H9 (cell line): Measurements from ENCODE around the gene SELENOI. TPM values are rescaled to one million over a fixed set of nuclear protein-coding genes. Genes with fewer than 3 reads are reported as not detected.
A peak's percentile ranks its signal among the peaks of the same experiment; 100 is the strongest.

ENCODE experiments used
- DNase-seq: peaks from one replicate; pipeline ENCODE4 v3.0.0-alpha.2; 2017
- H2AFZ ChIP-seq: one replicate; pipeline ENCODE4 v1.6.1; 2013; ENCODE audit warnings: mild to moderate bottlenecking, low read length, control low read depth, moderate library complexity
- H2AK5ac ChIP-seq: 2 replicates; pipeline ENCODE4 v1.6.1; 2013; ENCODE audit warnings: low read length, control low read depth, mixed read lengths; ENCODE audit not compliant: insufficient read length
- H2BK120ac ChIP-seq: one replicate; pipeline ENCODE4 v1.6.1; 2013; ENCODE audit warnings: low read depth, mild to moderate bottlenecking, low read length, control low read depth, inconsistent platforms; ENCODE audit not compliant: poor library complexity, severe bottlenecking
- H2BK12ac ChIP-seq: 2 replicates; pipeline ENCODE4 v1.6.1; 2013; ENCODE audit warnings: low read length, control low read depth, mixed read lengths, low read depth; ENCODE audit not compliant: insufficient read length
- H2BK15ac ChIP-seq: 2 replicates; pipeline ENCODE4 v1.6.1; 2013; ENCODE audit warnings: low read depth, low read length, control low read depth
- H2BK20ac ChIP-seq: one replicate; pipeline ENCODE4 v1.6.1; 2013; ENCODE audit warnings: low read depth, mild to moderate bottlenecking, low read length, control low read depth, inconsistent platforms; ENCODE audit not compliant: poor library complexity, severe bottlenecking
- H2BK5ac ChIP-seq: 2 replicates; pipeline ENCODE4 v1.6.1; 2013; ENCODE audit warnings: low read length, control low read depth, mixed read lengths; ENCODE audit not compliant: insufficient read length
- H3K14ac ChIP-seq: 2 replicates; pipeline ENCODE4 v1.6.1; 2013; ENCODE audit warnings: low read length, control low read depth; ENCODE audit not compliant: insufficient read depth
- H3K18ac ChIP-seq: 2 replicates; pipeline ENCODE4 v1.6.1; 2013; ENCODE audit warnings: low read depth, mild to moderate bottlenecking, mixed read lengths, low read length, control low read depth; ENCODE audit not compliant: insufficient read length
- H3K23ac ChIP-seq: 2 replicates; pipeline ENCODE4 v1.6.1; 2013; ENCODE audit warnings: low read length, control low read depth, mixed read lengths, low read depth; ENCODE audit not compliant: insufficient read length
- H3K23me2 ChIP-seq: 2 replicates; pipeline ENCODE4 v1.6.1; 2013; ENCODE audit warnings: low read depth, mild to moderate bottlenecking, mixed read lengths, low read length, control low read depth; ENCODE audit not compliant: insufficient read length, poor library complexity, severe bottlenecking
- H3K27ac ChIP-seq: 2 replicates; pipeline ENCODE4 v1.5.1; 2013; ENCODE audit warnings: low read length, control low read depth, mixed read lengths, low read depth; ENCODE audit not compliant: insufficient read length
- H3K27me3 ChIP-seq: 2 replicates; pipeline ENCODE4 v1.6.1; 2013; ENCODE audit warnings: low read length, control low read depth, inconsistent platforms; ENCODE audit not compliant: insufficient read depth
- H3K4ac ChIP-seq: 2 replicates; pipeline ENCODE4 v1.6.1; 2013; ENCODE audit warnings: low read depth, mild to moderate bottlenecking, control low read depth, inconsistent platforms, low read length, moderate library complexity
- H3K4me1 ChIP-seq: 2 replicates; pipeline ENCODE4 v1.6.1; 2013; ENCODE audit warnings: low read length, control low read depth, inconsistent platforms; ENCODE audit not compliant: insufficient read depth
- H3K4me2 ChIP-seq: 2 replicates; pipeline ENCODE4 v1.6.1; 2013; ENCODE audit warnings: low read length, control low read depth, mixed read lengths; ENCODE audit not compliant: insufficient read length, insufficient read depth
- H3K56ac ChIP-seq: 2 replicates; pipeline ENCODE4 v1.6.1; 2013; ENCODE audit warnings: low read depth, mild to moderate bottlenecking, mixed read lengths, low read length, control low read depth; ENCODE audit not compliant: insufficient read length
- H3K79me1 ChIP-seq: 2 replicates; pipeline ENCODE4 v1.6.1; 2013; ENCODE audit warnings: low read depth, mild to moderate bottlenecking, moderate library complexity, low read length, control low read depth, inconsistent platforms; ENCODE audit not compliant: insufficient read depth, poor library complexity, severe bottlenecking
- H3K79me2 ChIP-seq: 2 replicates; pipeline ENCODE4 v1.6.1; 2013; ENCODE audit warnings: low read length, control low read depth, inconsistent platforms; ENCODE audit not compliant: insufficient read depth
- H3K9ac ChIP-seq: 2 replicates; pipeline ENCODE4 v1.6.1; 2013; ENCODE audit warnings: low read length, control low read depth, mixed read lengths; ENCODE audit not compliant: insufficient read length; ENCODE audit errors: extremely low read depth
- H3K9me3 ChIP-seq: one replicate; pipeline ENCODE4 v1.6.1; 2013; ENCODE audit warnings: low read depth, low read length, inconsistent platforms; ENCODE audit not compliant: control insufficient read depth
- H3T11ph ChIP-seq: one replicate; pipeline ENCODE4 v1.6.1; 2013; ENCODE audit warnings: mild to moderate bottlenecking, low read length, control low read depth, inconsistent platforms
- H4K20me1 ChIP-seq: one replicate; pipeline ENCODE4 v1.6.1; 2013; ENCODE audit not compliant: control insufficient read depth, insufficient read length, insufficient read depth
- H4K5ac ChIP-seq: 2 replicates; pipeline ENCODE4 v1.6.1; 2013; ENCODE audit warnings: low read depth, mild to moderate bottlenecking, mixed read lengths, low read length, control low read depth; ENCODE audit not compliant: insufficient read length
- H4K8ac ChIP-seq: replicated peaks from 2 replicates; pipeline ENCODE4 v1.6.1; 2013; ENCODE audit warnings: low read length, control low read depth, mixed read lengths, low read depth; ENCODE audit not compliant: insufficient read length
- H4K91ac ChIP-seq: 2 replicates; pipeline ENCODE4 v1.6.1; 2013; ENCODE audit warnings: low read depth, mild to moderate bottlenecking, moderate library complexity, mixed read lengths, low read length, control low read depth; ENCODE audit not compliant: insufficient read length
- H3K27ac Mint-ChIP-seq, 3 experiments: 2 replicates in 2 of 3; 3 replicates in 1 of 3; pipeline ENCODE4 v1.8.0; 2020 to 2021; ENCODE audit warnings: mixed read lengths in 3 of 3, mild to moderate bottlenecking in 1 of 3, moderate library complexity in 1 of 3
- H3K27me3 Mint-ChIP-seq: 2 replicates; pipeline ENCODE4 v1.8.0; 2021; ENCODE audit warnings: low read depth, mild to moderate bottlenecking, moderate library complexity, mixed read lengths
- H3K36me3 Mint-ChIP-seq, 3 experiments: 2 replicates in 2 of 3; 3 replicates in 1 of 3; pipeline ENCODE4 v1.8.0; 2020 to 2021; ENCODE audit warnings: low read depth in 3 of 3, mixed read lengths in 3 of 3; ENCODE audit not compliant: insufficient read depth in 1 of 3
- H3K4me1 Mint-ChIP-seq, 2 experiments: 2 replicates each; pipeline ENCODE4 v1.8.0; 2020; ENCODE audit warnings: mixed read lengths in 2 of 2
- H3K4me3 Mint-ChIP-seq, 2 experiments: 2 replicates in 1 of 2; 3 replicates in 1 of 2; pipeline ENCODE4 v1.8.0; 2020 to 2021; ENCODE audit warnings: mild to moderate bottlenecking in 2 of 2, mixed read lengths in 2 of 2, moderate library complexity in 1 of 2
- H3K9me3 Mint-ChIP-seq, 2 experiments: 2 replicates in 1 of 2; 3 replicates in 1 of 2; pipeline ENCODE4 v1.8.0; 2020; ENCODE audit warnings: mild to moderate bottlenecking in 2 of 2, mixed read lengths in 2 of 2, moderate library complexity in 1 of 2
- WGBS: extraction: QIAGEN DNeasy Blood & Tissue Kit; methylation state at CpG from one replicate; pipeline ENCODE4 v1.1.7; 2013; ENCODE audit warnings: missing lambda C conversion rate, low lambda C conversion rate, mixed read lengths; ENCODE audit not compliant: insufficient read length; ENCODE audit errors: extremely low coverage; 5-methylcytosine and 5-hydroxymethylcytosine counted together
- total RNA-seq: library from RNA; stranded (reverse); gene quantifications from 2 replicates; pipeline ENCODE4 v1.2.1, GENCODE V29; 2021
- TF ChIP-seq, protein P1 (sequence below): fragments of 200-600 bp; sonication (generic); conservative IDR thresholded peaks from 3 replicates; pipeline ENCODE4 v1.8.0; 2021; ENCODE audit warnings: antibody characterized with exemption, mild to moderate bottlenecking

SELENOI gene
- total RNA-seq, 1 experiment from 2014 or later: 41.9 TPM

DNA sequence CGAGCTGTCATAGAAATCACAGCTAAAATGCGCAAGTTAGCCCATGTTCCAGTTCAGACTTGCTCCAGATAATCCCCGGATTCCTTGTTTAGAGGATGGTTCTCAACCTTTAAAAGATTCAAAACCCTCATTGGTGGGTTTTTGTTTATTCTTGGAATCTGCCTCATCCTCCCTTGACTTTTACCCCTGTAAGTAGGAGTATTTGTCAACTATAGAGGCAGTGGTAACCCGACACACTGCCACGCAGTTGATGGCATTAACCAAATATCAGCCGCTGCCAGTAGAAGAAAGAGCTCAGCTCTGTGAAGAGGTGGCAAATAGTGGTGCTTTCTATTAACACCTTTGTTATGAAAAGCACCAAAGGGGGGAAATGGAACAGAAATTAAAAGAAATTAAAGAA, 40.4 kb upstream of the SELENOI start:
- Mint-ChIP-seq H3K9me3 (no peaks in the 10 kb centered on the region), H3K4me1 (peaks cover 9 to 13% of the 10 kb centered on the region in 2 experiments), H3K36me3 (no peaks in the 10 kb centered on the region), H3K4me3 (no peak overlapping the region), H3K27me3 (peaks cover 2% of the 10 kb centered on the region; the same call in 1 of the 2 replicates), H3K27ac (0 out of 7 replicates have a peak overlapping the region, but pooled peaks of 1 of the 3 experiments have one; percentile 48)
- Histone ChIP-seq H3K14ac (no peak overlapping the region), H2BK5ac (no peak overlapping the region), H2BK15ac (no peak overlapping the region), H2AK5ac (no peak overlapping the region), H3K23me2 (no peaks in the 10 kb centered on the region), H3K4me2 (no peak overlapping the region), H2BK120ac (no peak overlapping the region), H3K56ac (no peak overlapping the region), H3K23ac (no peak overlapping the region), H3K27me3 (no peaks in the 10 kb centered on the region), H3T11ph (no peak overlapping the region), H3K4ac (no peak overlapping the region), H4K20me1 (no peaks in the 10 kb centered on the region), H4K91ac (no peak overlapping the region), H3K79me1 (no peaks in the 10 kb centered on the region), H3K9me3 (no peaks in the 10 kb centered on the region), H2BK12ac (no peak overlapping the region), H2BK20ac (no peak overlapping the region), H4K5ac (no peak overlapping the region), H2AFZ (no peak overlapping the region), H3K18ac (no peak overlapping the region), H3K9ac (no peak overlapping the region), H3K79me2 (no peaks in the 10 kb centered on the region), H3K4me1 (peaks cover 5% of the 10 kb centered on the region; the same call in 1 of the 2 replicates), H3K27ac (no peak overlapping the region), H4K8ac (no peak overlapping the region)
- no CpG with 5 or more reads among the region's 6 CpGs for whole genome bisulfite sequencing
- TF ChIP-seq, protein P1, sequence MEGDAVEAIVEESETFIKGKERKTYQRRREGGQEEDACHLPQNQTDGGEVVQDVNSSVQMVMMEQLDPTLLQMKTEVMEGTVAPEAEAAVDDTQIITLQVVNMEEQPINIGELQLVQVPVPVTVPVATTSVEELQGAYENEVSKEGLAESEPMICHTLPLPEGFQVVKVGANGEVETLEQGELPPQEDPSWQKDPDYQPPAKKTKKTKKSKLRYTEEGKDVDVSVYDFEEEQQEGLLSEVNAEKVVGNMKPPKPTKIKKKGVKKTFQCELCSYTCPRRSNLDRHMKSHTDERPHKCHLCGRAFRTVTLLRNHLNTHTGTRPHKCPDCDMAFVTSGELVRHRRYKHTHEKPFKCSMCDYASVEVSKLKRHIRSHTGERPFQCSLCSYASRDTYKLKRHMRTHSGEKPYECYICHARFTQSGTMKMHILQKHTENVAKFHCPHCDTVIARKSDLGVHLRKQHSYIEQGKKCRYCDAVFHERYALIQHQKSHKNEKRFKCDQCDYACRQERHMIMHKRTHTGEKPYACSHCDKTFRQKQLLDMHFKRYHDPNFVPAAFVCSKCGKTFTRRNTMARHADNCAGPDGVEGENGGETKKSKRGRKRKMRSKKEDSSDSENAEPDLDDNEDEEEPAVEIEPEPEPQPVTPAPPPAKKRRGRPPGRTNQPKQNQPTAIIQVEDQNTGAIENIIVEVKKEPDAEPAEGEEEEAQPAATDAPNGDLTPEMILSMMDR: no peak
- no peak for DNase-seq
